Stromal cell of bone marrow (primary cell): ENCODE measurements around the gene SYNDIG1.

Experiments
- DNase-seq: peaks from one replicate; pipeline ENCODE4 v3.0.0-alpha.2; 2012; ENCODE audit warnings: low read depth

Gene SYNDIG1

GRCh38 chr20:24674921-24675605, 205.6 kb downstream of the SYNDIG1 start:
- DNase-seq = no peak

- no peak for DNase-seq
These were observed 206.4 kb downstream of the SYNDIG1 start for GRCh38 chr20:24675651-24676352.

GRCh38 chr20:24676353-24676977, 207.0 kb downstream of the SYNDIG1 start:
- no peak for DNase-seq

GRCh38 chr20:24676978-24677370, 207.5 kb downstream of the SYNDIG1 start:
- no peak for DNase-seq

- no peak for DNase-seq
These were observed 208.3 kb downstream of the SYNDIG1 start for GRCh38 chr20:24677626-24678315.

GRCh38 chr20:24678351-24679106, 209.1 kb downstream of the SYNDIG1 start:
- no peak for DNase-seq

GRCh38 chr20:24679448-24680047, 210.1 kb downstream of the SYNDIG1 start:
- no peak for DNase-seq

- DNase-seq = no peak
These were observed 212.4 kb downstream of the SYNDIG1 start for GRCh38 chr20:24681634-24682495.

- DNase-seq = no peak
These were observed 213.1 kb downstream of the SYNDIG1 start for GRCh38 chr20:24682496-24682985.

GRCh38 chr20:24683676-24684075, 214.2 kb downstream of the SYNDIG1 start:
- DNase-seq = no peak

- no peak for DNase-seq
These were observed 215.0 kb downstream of the SYNDIG1 start for GRCh38 chr20:24684421-24684871.

- DNase-seq = no peak
These were observed 215.7 kb downstream of the SYNDIG1 start for GRCh38 chr20:24684956-24685691.

GRCh38 chr20:24685736-24686135, 216.3 kb downstream of the SYNDIG1 start:
- no peak for DNase-seq

GRCh38 chr20:24686156-24686555, 216.7 kb downstream of the SYNDIG1 start:
- no peak for DNase-seq

- no peak for DNase-seq
These were observed 221.0 kb downstream of the SYNDIG1 start for GRCh38 chr20:24690408-24690807.

GRCh38 chr20:24691901-24692351, 222.5 kb downstream of the SYNDIG1 start:
- no peak for DNase-seq

GRCh38 chr20:24692446-24693200, 223.2 kb downstream of the SYNDIG1 start:
- DNase-seq = no peak

GRCh38 chr20:24693466-24694156, 224.2 kb downstream of the SYNDIG1 start:
- no peak for DNase-seq
